SH-SY5Y (cell line): ENCODE measurements around the gene MUL1.

Experiments used
- GATA2 ChIP-seq: IDR thresholded peaks from 2 replicates; pipeline ENCODE4 v1.6.1; 2011; ENCODE audit warnings: mild to moderate bottlenecking, low read depth, low read length
- GATA3 ChIP-seq: IDR thresholded peaks from 2 replicates; pipeline ENCODE4 v1.6.1; 2011; ENCODE audit warnings: low read depth, mild to moderate bottlenecking, low read length, moderate library complexity

Gene MUL1

GRCh38 chr1:20481643-20482498, 26.1 kb downstream of the MUL1 start:
- TF ChIP-seq GATA3 (no peak), GATA2 (no peak)

- TF ChIP-seq GATA3 (no peak), GATA2 (no peak)
Measured at GRCh38 chr1:20480951-20481617, 26.9 kb downstream of the MUL1 start.

- no peak for TF ChIP-seq GATA2
- no peak for TF ChIP-seq GATA3
Measured at GRCh38 chr1:20480243-20480944, 27.6 kb downstream of the MUL1 start.

DNA sequence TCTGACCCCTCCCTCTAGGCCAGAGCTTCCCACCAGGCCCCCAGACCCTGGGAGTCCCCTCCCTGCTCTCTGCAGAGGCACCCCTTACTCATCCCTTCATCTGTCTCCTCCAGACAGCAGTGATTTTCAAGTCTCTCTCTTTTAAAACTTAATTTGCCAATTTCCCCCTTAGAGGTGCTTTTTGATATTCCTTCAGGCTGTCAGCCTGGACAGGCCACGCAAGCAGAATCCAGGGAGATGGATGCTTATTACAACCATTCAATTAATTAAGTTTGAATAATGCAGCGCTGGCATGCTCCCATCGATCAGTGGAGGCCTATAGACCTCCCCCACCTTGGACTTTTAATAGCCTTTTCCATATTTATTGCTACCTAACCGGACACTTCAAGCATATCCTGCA, 28.1 kb downstream of the MUL1 start:
- TF ChIP-seq GATA2 (no peak), GATA3 (no peak)

- TF ChIP-seq GATA2: no peak
- TF ChIP-seq GATA3: no peak
Measured at GRCh38 chr1:20478057-20478635, 29.8 kb downstream of the MUL1 start.

DNA sequence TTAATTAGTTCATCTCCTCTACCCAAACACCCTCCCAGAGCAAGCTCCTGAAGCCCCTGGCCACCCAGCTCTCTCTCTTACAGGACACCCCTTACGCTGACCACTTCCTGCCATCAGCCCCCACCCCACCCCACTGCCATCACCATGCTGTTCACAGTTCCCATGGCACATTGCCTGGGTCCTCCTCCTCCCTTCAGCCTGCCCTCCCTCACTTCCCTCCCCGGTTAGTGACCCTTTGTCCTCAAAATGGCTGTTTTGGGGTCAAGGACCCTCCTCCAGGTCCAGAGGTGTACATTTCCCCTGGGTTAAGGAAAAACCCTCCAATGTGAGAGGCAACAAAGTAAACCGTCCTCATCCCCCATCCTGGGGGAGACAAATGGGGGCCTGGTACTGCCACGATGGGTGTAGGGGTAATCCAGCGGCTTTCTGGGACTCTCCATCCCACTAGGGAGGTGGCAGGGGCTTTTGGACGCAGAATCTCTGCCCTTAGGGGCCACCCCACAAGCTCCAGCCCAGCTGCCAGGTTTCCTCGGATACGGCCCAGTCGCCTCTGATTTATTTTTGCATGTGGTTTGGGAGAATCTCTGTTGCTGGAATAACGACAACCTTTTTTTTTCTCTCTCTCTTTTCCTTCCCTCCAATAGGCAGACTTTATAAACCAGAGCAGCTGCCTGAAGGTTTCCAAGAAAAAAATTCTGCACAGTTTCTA, 30.4 kb downstream of the MUL1 start:
- no peak for TF ChIP-seq GATA2
- no peak for TF ChIP-seq GATA3

- TF ChIP-seq GATA2 (peak; percentile 96), GATA3 (no peak)
Measured at GRCh38 chr1:20476265-20477038, 31.5 kb downstream of the MUL1 start.

DNA sequence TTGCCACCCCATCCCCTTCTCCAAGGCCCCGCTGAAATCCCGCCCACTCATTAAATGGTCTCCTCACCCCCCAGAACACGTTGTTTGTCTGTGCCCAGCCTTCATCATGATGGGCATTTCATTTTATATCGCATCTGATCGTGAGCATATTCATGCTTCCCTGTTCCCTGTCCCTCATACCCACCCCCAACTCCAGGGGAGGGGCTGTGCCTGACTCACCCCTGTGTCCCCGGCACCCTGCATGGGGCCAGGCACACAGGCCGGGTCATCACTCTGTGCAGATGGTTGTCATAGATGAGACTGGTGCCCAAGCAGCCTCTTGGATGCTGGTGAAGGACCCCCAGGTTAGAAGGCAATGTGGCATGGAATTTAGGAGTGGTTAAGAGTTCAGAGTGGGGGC, 33.0 kb downstream of the MUL1 start:
- TF ChIP-seq GATA2 (no peak), GATA3 (no peak)

DNA sequence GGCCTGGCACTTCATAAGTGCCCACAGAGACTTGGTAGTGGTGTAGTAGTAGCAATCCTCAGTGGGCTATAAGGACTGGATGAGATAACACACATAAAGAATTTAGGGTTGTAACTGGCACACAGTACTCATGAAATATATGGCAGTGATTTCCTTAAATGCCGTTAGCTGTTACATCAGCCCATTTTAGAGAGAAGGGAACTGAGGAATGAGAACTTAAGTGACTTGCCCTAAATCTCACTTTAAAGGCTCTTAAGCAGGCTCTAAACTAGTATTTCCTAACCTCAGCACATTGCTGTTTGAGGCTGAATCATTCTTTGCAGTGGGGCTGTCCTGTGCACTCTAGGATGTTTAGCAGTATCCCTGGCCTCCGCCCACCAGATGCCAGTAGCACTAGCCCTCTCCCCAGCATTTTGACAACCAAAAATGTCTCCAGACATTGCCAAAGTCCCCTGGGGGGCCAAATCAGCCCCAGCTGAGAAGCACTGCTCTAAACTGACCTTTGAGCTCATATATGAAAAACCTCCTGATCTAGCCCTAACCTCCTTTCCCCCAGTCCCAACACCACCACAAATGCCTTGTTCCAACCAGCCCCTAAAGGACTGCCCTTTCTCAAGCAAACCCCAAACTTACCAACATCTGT, 33.5 kb downstream of the MUL1 start:
- TF ChIP-seq GATA2 (no peak), GATA3 (no peak)

DNA sequence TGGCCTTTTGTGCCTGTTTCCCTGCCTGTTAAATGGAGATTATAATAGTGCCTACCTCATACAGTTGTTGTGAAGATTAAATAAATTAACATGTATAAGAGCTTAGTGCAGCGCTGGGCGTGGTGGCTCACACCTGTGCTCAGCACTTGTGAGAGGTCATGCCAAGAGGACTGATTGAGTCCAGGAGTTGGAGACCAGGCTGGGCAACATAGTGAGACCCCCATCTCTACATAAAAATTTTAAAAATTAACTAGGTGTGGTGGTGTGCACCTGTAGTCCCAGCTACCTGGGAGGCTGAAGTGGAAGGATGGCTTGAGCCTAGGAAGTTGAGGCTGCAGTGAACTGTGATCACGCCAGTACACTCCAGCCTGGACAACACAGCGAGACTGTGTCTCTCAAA, 34.1 kb downstream of the MUL1 start:
- TF ChIP-seq GATA2 (no peak), GATA3 (no peak)

GRCh38 chr1:20472860-20473711, 34.9 kb downstream of the MUL1 start:
- TF ChIP-seq GATA2: no peak
- no peak for TF ChIP-seq GATA3

DNA sequence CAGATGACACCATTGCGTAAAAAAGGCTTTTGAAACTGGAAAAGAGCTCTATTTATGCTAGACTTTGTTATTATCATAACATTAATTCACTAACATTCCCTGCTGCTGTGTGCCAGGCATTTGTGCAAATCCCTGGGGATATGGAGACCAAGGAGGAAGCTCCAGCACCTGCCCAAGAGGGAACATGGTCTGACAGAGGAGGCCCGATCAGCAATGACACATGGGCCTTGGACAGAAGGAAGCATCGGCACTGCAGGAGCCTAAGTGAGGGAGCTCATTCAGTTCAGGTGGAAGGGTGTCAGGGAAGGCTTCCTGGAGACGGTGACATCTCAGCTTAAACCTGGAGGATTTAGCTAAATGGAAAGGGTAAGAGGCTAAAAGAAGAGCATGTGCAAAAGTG, 35.8 kb downstream of the MUL1 start:
- TF ChIP-seq GATA3: no peak
- no peak for TF ChIP-seq GATA2
